H7 (cell line): ENCODE results near the gene COG2. TPM values are rescaled to one million over a fixed set of nuclear protein-coding genes. Genes with fewer than 3 reads are reported as not detected.

Experiments used
- DNase-seq: peaks from one replicate; pipeline ENCODE4 v3.0.0; 2012
- H3K27me3 ChIP-seq: 2 replicates; pipeline ENCODE4 v1.6.0; 2011; ENCODE audit warnings: mild to moderate bottlenecking, low read length; ENCODE audit not compliant: control insufficient read depth, insufficient read depth
- H3K36me3 ChIP-seq: replicated peaks from 2 replicates; pipeline ENCODE4 v1.5.1; 2011; ENCODE audit warnings: low read length; ENCODE audit not compliant: control insufficient read depth, insufficient read depth
- H3K4me3 ChIP-seq: 2 replicates; pipeline ENCODE4 v1.5.1; 2011; ENCODE audit warnings: low read depth, mild to moderate bottlenecking, control low read depth, low read length, moderate library complexity; ENCODE audit not compliant: insufficient read depth
- total RNA-seq: library from RNA; depleted of rRNA; stranded (reverse); fragments of >200 nt; shearing (Covaris generic); gene quantifications from 2 replicates; pipeline ENCODE4 v1.2.3, GENCODE V29; 2014

COG2 gene
- total RNA-seq, 1 experiment from 2014 or later = 38.3 TPM

DNA sequence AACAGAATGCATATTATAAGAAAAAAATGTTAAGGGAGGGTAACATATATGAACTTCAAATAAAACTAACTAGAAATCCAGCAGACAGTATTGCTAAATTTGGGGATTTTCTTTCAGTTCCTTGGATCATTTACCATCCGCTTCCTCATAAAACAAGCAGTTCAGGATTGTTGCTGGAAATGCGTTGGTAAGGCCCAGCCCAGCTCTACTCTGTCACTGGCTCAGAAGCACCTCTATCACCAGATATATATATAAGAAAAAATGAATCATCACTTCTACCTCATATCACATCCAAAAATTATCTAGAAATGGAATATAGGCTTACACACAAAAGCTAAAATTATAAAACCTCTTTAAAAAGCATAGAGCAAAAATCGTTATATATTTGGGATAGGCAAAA lies 28.2 kb upstream of the COG2 start:
- H3K27me3 ChIP-seq = no peaks in the 10 kb centered on the region; the same call in 1 of the 2 replicates
- H3K4me3 ChIP-seq = no peak overlapping the region
- no peak for DNase-seq
- no peaks in the 10 kb centered on the region for H3K36me3 ChIP-seq

DNA sequence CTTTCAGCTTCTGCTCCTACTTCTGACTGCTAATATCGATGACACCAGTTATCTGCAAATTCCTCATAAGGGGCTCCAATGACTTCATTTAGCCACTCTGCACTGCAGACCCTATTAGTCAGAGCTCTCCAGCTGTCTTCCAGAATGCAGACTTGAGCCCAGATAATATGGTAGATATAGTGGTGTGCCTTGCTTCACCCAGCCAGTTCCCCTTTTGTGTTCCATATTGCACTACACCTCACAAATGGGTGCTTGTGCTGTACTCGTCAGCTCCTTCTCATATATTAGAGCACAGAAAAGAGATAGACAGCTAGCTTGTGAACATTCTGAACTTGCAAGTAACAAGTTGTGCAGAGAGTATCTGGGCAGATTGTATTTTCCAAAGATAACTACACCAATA lies 23.7 kb upstream of the COG2 start:
- no peak for DNase-seq
- no peak overlapping the region for H3K4me3 ChIP-seq
- no peaks in the 10 kb centered on the region; the same call in 1 of the 2 replicates for H3K27me3 ChIP-seq
- H3K36me3 ChIP-seq = no peaks in the 10 kb centered on the region

DNA sequence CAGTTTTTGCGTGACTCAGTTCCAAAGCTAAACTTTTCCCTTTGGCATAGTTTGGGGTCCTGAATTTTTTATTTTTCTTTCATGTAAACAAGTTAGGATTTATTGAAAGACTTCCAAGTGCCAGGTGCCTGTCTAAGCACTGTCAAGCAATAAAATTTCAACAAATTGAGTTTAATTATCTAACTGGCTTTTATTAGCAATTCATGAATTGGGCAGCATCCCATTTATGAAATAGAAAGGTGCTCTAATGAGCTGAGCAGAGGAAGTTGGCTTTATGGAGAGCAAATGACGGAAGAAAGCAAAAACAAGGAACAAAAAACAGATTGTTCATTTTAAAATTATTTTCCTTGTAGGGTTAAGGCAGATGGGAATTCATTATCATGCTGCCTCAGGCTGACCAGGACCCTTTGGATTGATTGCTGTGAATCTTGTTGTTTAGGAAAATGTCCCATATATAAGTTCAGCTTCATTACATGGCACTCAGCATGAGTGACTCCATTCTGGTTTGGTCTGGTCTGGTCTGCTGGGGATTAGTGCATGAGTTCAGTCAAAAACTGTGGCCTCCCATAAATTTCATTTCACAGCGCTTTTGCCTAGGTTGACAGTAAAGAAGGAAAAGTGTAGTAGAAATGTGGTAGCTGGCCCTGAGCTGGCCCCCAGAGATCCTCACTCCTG lies 21.5 kb upstream of the COG2 start:
- no peak overlapping the region for H3K4me3 ChIP-seq
- no peak for DNase-seq

DNA sequence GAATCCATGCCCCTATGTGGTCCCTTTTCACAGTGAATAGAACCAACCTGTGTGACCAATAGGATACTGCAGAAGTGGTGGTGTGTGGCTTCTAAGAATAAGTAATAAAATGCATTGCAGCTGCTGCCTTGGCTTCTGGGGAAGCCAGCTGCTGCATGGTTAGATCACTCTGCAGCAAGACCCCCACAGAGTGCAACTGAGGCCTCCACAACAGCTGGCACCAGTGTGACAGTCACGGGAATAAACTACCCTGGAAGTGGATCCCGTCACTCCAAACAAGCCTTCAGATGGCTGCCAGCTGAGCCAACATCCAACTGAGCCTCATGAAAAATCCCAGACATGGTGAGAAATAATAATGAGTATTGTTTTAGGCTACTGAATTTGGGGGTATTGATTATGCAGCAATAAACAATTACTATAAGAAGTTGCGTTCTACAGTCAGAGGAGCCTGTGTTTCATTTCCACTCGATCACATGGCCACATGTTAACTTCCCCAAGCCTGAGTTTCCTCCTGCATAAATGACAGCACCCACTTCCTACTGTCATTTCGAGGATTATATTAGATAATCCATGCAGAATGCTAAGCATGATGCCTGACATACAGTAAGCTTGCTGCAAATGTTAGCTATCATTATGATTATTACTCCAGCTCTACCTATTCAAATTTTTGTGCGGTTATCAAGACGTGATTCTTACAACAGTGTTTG lies 20.8 kb upstream of the COG2 start:
- no peaks in the 10 kb centered on the region; the same call in 1 of the 2 replicates for H3K27me3 ChIP-seq
- DNase-seq = no peak
- no peak overlapping the region for H3K4me3 ChIP-seq
- H3K36me3 ChIP-seq = no peaks in the 10 kb centered on the region

More for the DNA sequence above, 21.5 kb upstream of the COG2 start:
- H3K36me3 ChIP-seq = no peaks in the 10 kb centered on the region
- H3K27me3 ChIP-seq = no peaks in the 10 kb centered on the region; the same call in 1 of the 2 replicates

DNA sequence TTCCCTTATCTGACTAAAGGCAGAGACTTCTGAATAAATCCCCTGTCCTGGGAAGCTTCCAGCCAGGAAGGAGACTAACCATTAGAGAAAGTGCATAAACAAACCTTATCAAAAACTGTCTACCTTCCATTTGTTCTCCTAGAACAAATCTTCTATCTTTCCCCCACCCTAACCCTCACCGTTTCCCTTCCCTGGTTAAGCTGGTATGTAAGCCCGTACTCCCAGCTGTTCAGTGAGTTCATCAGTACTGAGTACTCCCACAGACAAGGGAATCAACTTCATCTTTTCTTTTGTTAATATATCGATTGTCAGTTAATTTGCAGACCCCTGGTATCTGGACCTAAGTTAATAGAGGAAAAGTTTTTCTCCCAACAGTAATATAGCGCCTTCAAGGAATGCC lies 20.1 kb upstream of the COG2 start:
- Histone ChIP-seq H3K27me3 (no peaks in the 10 kb centered on the region; the same call in 1 of the 2 replicates), H3K4me3 (no peak overlapping the region), H3K36me3 (no peaks in the 10 kb centered on the region)
- no peak for DNase-seq

DNA sequence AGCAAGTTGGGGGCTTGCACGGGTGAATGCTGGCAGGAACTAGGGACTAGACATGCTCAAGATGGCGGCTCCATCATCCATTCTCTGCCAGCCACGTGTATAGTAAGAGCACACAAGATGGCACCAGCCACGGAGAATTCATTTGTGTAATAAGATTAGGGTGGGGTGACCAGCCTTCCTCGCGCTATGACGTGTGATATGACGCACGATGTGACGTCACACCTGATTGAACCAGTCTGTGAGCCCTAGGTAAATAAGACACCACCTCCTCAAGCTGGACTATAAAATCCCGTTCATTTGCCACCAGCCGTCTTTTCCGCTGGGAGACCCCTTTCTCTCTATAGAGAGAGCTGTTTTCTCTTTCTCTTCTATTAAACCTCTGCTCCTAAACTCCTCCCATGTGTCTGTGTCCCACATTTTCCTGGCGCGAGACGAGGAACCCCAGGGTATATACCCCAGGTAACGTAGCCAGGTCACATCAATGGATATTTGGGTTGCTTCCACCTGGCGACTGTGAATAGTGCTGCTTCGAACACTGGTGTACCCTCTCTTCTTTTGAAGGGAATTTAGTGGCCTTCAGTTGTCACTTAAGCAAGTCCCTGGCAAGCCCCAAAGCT lies 18.1 kb upstream of the COG2 start:
- Histone ChIP-seq H3K4me3 (no peak overlapping the region), H3K36me3 (no peaks in the 10 kb centered on the region), H3K27me3 (no peaks in the 10 kb centered on the region)
- DNase-seq = no peak

DNA sequence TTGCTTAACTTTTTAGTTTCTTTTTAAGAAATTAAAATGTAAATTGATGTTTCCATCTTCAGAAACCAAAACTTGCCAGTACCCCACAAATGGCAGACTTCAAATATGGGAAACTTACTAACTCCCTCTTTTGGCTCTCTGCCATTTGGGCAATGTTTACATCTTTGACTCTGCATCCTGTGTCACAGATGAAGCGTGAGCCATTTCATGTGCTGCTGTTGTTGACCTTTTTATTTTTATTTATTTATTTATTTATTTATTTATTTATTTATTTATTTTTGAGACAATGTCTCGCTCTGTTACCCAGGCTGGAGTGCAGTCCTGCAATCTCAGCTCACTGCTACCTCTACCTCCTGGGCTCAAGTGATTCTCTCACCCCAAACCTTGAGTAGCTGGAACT lies 16.0 kb upstream of the COG2 start:
- DNase-seq = no peak
- no peaks in the 10 kb centered on the region for H3K36me3 ChIP-seq
- no peaks in the 10 kb centered on the region for H3K27me3 ChIP-seq
- H3K4me3 ChIP-seq = no peak overlapping the region

DNA sequence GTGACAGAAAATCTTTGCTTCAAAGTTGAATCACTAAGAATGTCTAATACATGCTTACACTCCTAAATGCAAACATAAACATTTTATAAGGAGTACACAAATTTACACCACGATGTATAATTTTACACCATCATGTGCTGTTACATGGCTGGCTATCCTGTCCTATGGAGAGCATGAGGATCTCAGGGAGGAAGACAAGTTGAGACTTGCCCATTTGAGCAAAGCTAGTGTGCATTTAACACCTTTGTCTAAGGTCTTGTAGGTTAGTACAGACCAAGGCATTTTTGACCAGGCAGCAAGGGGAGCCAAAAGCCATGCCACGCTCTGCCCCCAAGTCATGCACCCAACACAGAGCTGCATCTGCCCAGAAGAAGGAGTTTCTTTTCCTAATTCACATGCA lies 14.5 kb upstream of the COG2 start:
- Histone ChIP-seq H3K36me3 (no peaks in the 10 kb centered on the region), H3K27me3 (no peaks in the 10 kb centered on the region), H3K4me3 (no peak overlapping the region)
- DNase-seq = no peak

DNA sequence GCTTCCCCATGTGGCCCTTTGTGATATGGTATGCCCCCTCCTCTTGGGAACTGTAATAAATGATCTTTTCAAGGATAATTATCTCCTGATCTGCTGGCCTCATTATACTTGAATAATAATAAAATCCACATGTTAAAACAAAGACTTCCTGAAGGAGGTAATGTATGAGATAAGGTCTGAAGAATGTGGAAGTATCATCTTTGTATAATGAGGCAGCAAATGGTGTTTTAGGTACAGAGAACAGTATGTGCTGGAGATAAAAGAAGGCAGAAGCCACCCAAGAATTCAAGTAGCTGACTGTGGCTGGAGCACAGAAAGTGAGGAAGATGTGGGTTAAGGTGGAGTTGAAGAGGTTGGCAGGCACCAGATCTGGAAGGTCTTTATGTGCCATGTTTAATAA lies 12.8 kb upstream of the COG2 start:
- Histone ChIP-seq H3K36me3 (no peaks in the 10 kb centered on the region), H3K27me3 (no peaks in the 10 kb centered on the region), H3K4me3 (no peak overlapping the region)
- no peak for DNase-seq

DNA sequence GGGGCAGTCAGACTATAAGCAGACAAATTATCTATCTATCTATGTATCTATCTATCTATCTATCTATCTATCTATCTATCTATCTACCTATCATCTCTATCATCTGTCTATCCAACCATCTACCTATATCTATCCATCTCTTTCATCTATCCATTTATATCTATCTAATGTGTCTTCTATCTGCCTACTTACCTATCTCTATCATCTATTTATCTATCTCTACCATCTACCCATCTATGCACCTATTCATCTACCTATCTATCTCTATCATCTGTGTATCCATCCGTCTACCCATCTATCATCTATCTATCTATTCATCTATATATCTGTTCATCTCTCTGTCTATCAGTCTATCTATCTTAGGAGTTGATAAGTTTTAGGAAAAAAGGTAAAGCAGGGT lies 10.8 kb upstream of the COG2 start:
- Histone ChIP-seq H3K4me3 (no peak overlapping the region), H3K27me3 (no peaks in the 10 kb centered on the region), H3K36me3 (no peaks in the 10 kb centered on the region)
- DNase-seq = no peak

DNA sequence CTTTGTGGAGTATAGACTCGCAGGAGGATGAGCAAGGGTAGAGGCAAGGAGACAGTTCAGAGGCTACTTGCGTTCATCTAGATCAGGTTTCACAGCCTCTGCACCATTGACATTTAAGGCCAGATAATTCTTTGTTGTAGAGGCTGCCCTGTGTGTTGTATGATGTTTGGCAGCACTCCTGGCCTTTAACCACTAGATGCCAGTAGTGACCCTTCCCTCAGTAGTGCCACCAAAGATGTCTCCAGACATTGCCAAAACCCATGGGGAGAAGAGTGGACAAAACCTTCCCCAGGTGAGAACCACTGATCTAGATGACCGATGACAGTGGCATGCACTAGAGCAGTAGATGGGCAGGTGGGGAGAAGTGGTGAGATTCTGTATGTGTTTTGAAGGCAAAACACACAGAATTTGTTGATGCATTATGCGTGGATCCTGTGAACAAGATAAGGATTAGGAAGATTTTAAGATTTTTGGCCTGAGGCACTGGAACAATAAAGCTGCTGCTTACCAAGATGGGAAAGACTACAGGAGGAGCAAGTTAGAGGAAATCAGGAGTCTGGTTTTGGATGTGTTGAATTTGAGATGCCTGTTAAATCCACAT lies 9.9 kb upstream of the COG2 start:
- no peaks in the 10 kb centered on the region; the same call in 1 of the 2 replicates for H3K27me3 ChIP-seq
- H3K4me3 ChIP-seq = no peak overlapping the region
- no peaks in the 10 kb centered on the region for H3K36me3 ChIP-seq
- peak; percentile 30 for DNase-seq

DNA sequence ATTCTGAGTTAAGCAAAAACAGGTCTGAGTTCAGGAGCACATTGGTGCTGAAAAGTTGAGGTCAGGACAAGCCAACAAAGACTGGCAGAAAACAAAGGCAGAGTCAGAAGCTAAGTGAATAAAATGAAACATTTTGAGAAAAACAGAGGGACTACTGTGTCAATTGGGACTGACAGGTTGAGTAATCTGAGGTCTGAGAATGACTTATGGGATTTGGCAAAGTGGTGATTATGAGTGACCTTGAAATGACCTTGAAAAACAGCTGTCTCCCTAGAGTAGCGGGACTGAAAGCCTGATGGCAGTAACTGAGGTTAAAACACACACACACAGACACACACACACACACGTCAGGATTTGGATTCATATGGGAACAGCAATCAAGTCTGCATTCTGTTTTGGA lies 8.8 kb upstream of the COG2 start:
- H3K27me3 ChIP-seq = no peaks in the 10 kb centered on the region; the same call in 1 of the 2 replicates
- no peaks in the 10 kb centered on the region for H3K36me3 ChIP-seq
- H3K4me3 ChIP-seq = no peak overlapping the region
- no peak for DNase-seq

DNA sequence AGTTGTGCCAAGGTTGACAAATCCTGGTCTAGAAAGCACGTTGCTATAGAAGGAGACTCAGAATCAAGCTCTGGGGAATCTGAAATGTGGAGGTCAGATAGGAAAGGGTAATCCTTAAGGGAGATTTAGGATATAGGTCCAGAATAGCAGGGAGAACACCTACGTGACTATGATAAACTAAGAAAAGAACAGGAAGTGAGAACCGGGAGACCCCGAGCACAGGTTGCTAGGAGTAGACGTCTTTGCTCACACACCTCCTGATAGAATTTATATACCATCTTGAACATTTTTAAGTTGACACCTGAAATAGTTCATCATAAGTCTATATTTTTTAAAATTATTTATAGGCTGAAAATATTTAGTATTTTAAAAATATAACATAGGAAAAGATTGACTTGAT lies 7.9 kb upstream of the COG2 start:
- DNase-seq = no peak
- H3K27me3 ChIP-seq = no peaks in the 10 kb centered on the region; the same call in 1 of the 2 replicates
- H3K36me3 ChIP-seq = no peaks in the 10 kb centered on the region
- H3K4me3 ChIP-seq = no peak overlapping the region

DNA sequence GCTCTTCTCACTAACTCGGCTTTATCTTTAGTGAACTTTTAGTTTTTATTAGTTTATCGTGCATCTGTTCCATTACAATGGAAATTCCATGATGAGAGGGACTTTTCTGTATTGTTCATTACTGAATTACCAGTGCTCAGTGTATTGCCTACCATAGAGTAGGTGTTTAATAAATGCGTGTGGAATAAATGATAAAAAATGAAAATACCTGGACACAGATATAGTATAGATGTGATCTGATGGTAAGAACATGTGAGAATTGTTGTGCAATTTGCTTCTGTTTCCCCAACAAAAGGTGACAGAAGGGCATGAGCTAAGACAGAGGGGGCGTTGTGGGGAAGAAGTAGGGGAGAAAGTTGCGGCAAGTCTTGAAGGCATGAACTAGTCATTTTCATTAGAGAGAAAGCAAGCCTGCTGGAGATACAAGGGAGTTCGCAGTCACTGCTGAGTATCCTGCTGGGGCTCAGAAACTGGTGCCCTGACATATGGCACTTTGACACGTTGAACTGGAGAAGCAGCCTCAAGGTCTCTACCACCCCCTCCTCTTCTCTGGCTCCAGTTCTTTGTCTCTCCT lies 5.6 kb upstream of the COG2 start:
- Histone ChIP-seq H3K4me3 (no peak overlapping the region), H3K36me3 (no peaks in the 10 kb centered on the region), H3K27me3 (no peaks in the 10 kb centered on the region; the same call in 1 of the 2 replicates)
- no peak for DNase-seq
